ENCODE data around the gene SLC25A2. TPM values are rescaled to one million over a fixed set of nuclear protein-coding genes. Genes with fewer than 3 reads are reported as not detected.

The SLC25A2 gene
- total and polyA plus RNA-seq, 2 of the 8 experiments (the other 6 are each of a cell fraction or from before 2014, with no cell fraction given), result not detected

DNA sequence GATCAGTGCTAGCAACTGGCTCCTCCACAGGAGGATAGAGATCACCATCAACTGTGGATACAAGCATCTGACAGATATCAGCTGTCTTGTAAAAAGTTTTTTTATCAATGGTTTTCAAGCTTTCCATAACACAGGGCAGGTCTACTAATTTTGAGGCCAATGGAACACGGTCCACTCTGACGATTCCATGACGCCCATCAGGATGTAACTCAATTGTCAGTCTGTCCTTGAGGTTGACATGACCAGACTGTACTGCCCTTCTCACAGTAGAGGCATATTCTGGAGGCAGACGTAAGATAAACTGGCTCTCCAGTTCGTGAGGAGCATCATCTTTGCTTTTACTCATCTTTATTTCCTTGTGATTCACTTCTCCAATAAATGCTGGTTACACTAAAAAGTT lies 15.8 kb upstream of the SLC25A2 start:
- H2BK120ac ChIP-seq (replicated peaks; ENCODE audit: low read depth, low read length), result no peak overlapping the region
- POLR2A ChIA-PET (ENCODE audit: partially characterized antibody), result interaction anchor here (0.6 to 3.1 kb wide), 18 partner anchors 8 to 197 kb away, joined by 3 to 18 read pairs (median 5); partner anchors contain the start of genes PCDHB15, PCDHGA1, PCDHGA10 and PCDHGA2
- no peaks in the 10 kb centered on the region for H3K4me1 ChIP-seq (replicated peaks in 1 of 4; ENCODE audit: control insufficient read depth in 3 of 4, insufficient read depth in 4 of 4, low read length in 3 of 4)
- no peak overlapping the region for H4K8ac ChIP-seq (ENCODE audit: extremely low read depth, insufficient read depth, low read length)
- no peak; the same call in 1 of the 2 replicates for TF ChIP-seq POLR2AphosphoS5 (IDR thresholded peaks at IDR 0.05; ENCODE audit: low read depth, low read length)
- TF ChIP-seq CBX8 (IDR thresholded peaks at IDR 0.05; ENCODE audit: borderline replicate concordance, low read depth, low read length), result no peak
- no peak for TF ChIP-seq TAF1 (IDR thresholded peaks at IDR 0.05; ENCODE audit: low read depth, low read length)
- TF ChIP-seq BACH1 (IDR thresholded peaks at IDR 0.05; ENCODE audit: low read length), result no peak
- H4K5ac ChIP-seq (ENCODE audit: insufficient read length, low read depth, low read length), result no peak overlapping the region
- H3K4me3 ChIP-seq (ENCODE audit: extremely low read depth in 1 of 4, insufficient read depth in 2 of 4, low read depth in 3 of 4, low read length in 4 of 4), result peak overlapping the region; percentile 79 to 99 (median 92)
- H4K91ac ChIP-seq (replicated peaks; ENCODE audit: insufficient read length, low read length), result peak overlapping the region; percentile 45
- peaks cover 3% of the 10 kb centered on the region for H3K23me2 ChIP-seq (ENCODE audit: low read depth, low read length)
- no peak overlapping the region for H2BK15ac ChIP-seq (ENCODE audit: low read length)
- no peak overlapping the region for H3K27ac ChIP-seq (ENCODE audit: low read depth, low read length)
- peak; percentile 36 for FAIRE-seq
- H3K36me3 ChIP-seq (ENCODE audit: control insufficient read depth in 2 of 4, insufficient read depth in 4 of 4, low read length in 3 of 4), result peaks cover 5 to 27% (median 19%) of the 10 kb centered on the region in 4 experiments; a peak in 6 of 8 replicates
- H3K14ac ChIP-seq (ENCODE audit: insufficient read length), result no peak overlapping the region
- H3K79me2 ChIP-seq (ENCODE audit: control insufficient read depth in 1 of 2, insufficient read depth in 2 of 2, low read length in 2 of 2), result peaks cover 11 to 25% of the 10 kb centered on the region in 2 experiments
- H3K18ac ChIP-seq (ENCODE audit: extremely low read depth, low read length), result no peak overlapping the region
- WGBS, 2 experiments (ENCODE audit: extremely low coverage in 1 of 2, insufficient coverage in 1 of 2, insufficient read length in 1 of 2, insufficient replicate concordance in 2 of 2, low coverage in 1 of 2, low lambda C conversion rate in 2 of 2, missing lambda C conversion rate in 1 of 2), result 84% methylated on average over 5 of the region's 5 CpGs; no CpG with 5 or more reads in 1 of the 2 experiments
- no peak overlapping the region for H2AFZ ChIP-seq (ENCODE audit: low read length)
- H3K56ac ChIP-seq (replicated peaks; ENCODE audit: insufficient read length, low read depth, low read length), result no peak overlapping the region
- H2AK5ac ChIP-seq (ENCODE audit: low read depth, low read length), result peak overlapping the region; percentile 84; the same call in 1 of the 2 replicates
- H2BK20ac ChIP-seq (ENCODE audit: low read length), result no peak overlapping the region
- no peak overlapping the region for H2BK5ac ChIP-seq (ENCODE audit: low read depth, low read length)
- CTCF ChIA-PET (ENCODE audit: partially characterized antibody), result interaction anchor here (0.6 to 5.0 kb wide), 54 partner anchors 10 to 298 kb away, joined by 3 to 30 read pairs (median 5); partner anchors contain the start of genes PCDHB12, PCDHB13, PCDHB14 and PCDHB15
- DNase-seq (ENCODE audit: low read depth in 1 of 2, low spot score in 2 of 2), result no peak
- no peak overlapping the region for H2BK12ac ChIP-seq (ENCODE audit: low read depth, low read length)
- no peak overlapping the region for H3K4ac ChIP-seq (replicated peaks; ENCODE audit: insufficient read length, low read depth, low read length)
- no peaks in the 10 kb centered on the region for H4K20me1 ChIP-seq (replicated peaks in 1 of 2; ENCODE audit: control insufficient read depth in 1 of 2, insufficient read depth in 2 of 2, low read length in 2 of 2)
- no peak overlapping the region for H3K23ac ChIP-seq (ENCODE audit: insufficient read length)
- H3K9me3 ChIP-seq (ENCODE audit: insufficient read depth in 2 of 2, low read depth in 1 of 2, low read length in 1 of 2), result peaks cover 22 to 27% of the 10 kb centered on the region in 2 experiments
- no peaks in the 10 kb centered on the region for H3K27me3 ChIP-seq (replicated peaks in 1 of 4; ENCODE audit: control insufficient read depth in 3 of 4, extremely low read depth in 1 of 4, insufficient read depth in 3 of 4, low read length in 3 of 4)
- peak overlapping the region; percentile 66 to 74 for H3K4me2 ChIP-seq (ENCODE audit: insufficient read depth in 1 of 2, low read depth in 2 of 2, low read length in 2 of 2)
- H3K9ac ChIP-seq (replicated peaks in 1 of 4; ENCODE audit: extremely low read depth in 1 of 4, low read depth in 3 of 4, low read length in 3 of 4), result peak overlapping the region in 1 of 4 experiments; percentile 42; a peak in 1 of 7 replicates
- no peaks in the 10 kb centered on the region for H3K79me1 ChIP-seq (ENCODE audit: low read depth, low read length)

Data from H1 (cell line).